Peyer's patch (tissue), 4 donors: ENCODE results near the gene YIPF3.

Experiments
- CTCF ChIP-seq, 6 experiments: fragments of 450-650 bp in 4 of 6; fragments of 200-600 bp in 2 of 6; sonication (generic) in 1 of 6; IDR thresholded peaks; one replicate each; pipeline ENCODE4 v1.5.1; 2017 to 2019; ENCODE audit warnings: antibody characterized with exemption in 6 of 6, mild to moderate bottlenecking in 3 of 6, moderate library complexity in 1 of 6
- POLR2A ChIP-seq, 2 donors: fragments of 450-650 bp; IDR thresholded peaks; one replicate each; pipeline ENCODE4 v1.5.1; 2017; ENCODE audit warnings: antibody characterized with exemption in 2 of 2, mild to moderate bottlenecking in 2 of 2, moderate library complexity in 2 of 2

GRCh38 chr6:43540507-43540906, 23.8 kb upstream of the YIPF3 start:
- TF ChIP-seq POLR2A (IDR thresholded peaks at IDR 0.05), result no peak
- no peak for TF ChIP-seq CTCF (IDR thresholded peaks at IDR 0.05)
